GM21619 (cell line): Measurements from ENCODE around the gene RPUSD1.
A peak's percentile ranks its signal among the peaks of the same experiment; 100 is the strongest.

ENCODE experiments used
- ATAC-seq: cut with Tn5 transposase; IDR thresholded peaks from one replicate; pipeline ENCODE4 v1.9.1; 2021; ENCODE audit not compliant: unreplicated experiment

Gene RPUSD1

GRCh38 chr16:799948-800833 lies 12.0 kb upstream of the RPUSD1 start, which contains the start of gene GNG13:
Gene GNG13, minus strand, starts transcription at chr16:800734. Its CDS starts 1,657 bp downstream, at chr16:799077.
- ATAC-seq, result no peak

DNA sequence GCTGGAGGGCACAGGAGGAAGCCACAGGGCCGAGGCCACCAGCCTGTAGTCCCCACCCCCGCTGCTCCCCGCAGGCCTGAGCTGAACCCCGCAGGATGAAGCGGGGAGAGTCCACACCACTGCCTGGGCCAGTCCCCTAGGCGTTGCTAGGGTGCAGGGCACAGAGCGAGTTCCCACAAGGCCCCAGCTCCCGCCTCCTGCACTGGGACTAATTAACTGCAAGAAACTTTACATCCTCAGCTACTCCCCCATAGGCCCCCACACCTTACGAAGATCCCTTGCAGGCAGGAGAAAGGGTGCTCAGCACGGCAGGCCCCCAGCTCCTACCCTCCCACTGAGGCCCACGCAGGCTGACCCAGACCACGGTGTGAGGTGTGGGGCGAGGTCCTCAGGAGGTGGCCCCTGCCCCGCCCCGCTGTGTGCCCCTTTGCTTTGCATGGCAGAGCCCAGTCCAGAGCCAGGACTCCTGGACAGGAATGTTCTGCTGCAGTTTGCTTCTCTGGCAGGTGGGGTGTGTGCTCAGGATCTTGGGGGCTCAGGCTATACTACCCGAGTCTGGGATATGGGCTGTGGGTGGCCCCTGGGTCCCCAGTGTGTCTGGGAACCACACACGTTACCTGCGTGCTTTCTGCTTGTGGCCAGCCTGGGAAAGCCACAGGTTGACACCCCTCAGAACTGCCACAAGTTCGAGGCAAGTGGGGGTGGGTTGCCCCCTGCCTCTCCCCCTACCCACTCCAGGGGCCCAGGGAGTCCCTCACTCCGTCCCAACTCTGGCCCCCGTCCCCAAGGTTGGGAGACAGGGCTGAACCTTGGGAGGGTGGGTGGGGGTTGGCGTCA lies 11.1 kb upstream of the RPUSD1 start:
- no peak for ATAC-seq

DNA sequence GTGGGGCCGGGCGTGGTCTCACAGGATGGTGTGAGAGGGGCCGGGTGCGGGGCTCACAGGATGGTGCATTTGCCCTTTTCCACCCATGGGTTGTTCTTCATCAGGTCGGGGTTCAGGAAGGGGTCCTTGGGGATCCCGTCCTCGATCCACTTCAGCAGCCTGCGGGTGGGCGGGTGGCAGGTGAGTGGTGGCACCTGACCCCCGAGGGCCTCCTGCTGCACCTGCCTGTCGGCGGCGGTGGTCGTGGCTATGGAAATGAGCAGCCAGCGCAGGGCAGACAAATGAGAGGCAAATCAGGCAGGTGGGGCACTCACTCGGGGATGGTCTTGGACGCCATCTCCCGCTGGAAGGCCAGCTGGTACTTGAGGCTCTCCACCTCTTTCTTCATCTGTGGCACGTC lies 10.5 kb upstream of the RPUSD1 start:
- ATAC-seq, result no peak

GRCh38 chr16:797686-798085 lies 9.5 kb upstream of the RPUSD1 start:
- no peak for ATAC-seq

GRCh38 chr16:797120-797420 lies 8.9 kb upstream of the RPUSD1 start:
- no peak for ATAC-seq

DNA sequence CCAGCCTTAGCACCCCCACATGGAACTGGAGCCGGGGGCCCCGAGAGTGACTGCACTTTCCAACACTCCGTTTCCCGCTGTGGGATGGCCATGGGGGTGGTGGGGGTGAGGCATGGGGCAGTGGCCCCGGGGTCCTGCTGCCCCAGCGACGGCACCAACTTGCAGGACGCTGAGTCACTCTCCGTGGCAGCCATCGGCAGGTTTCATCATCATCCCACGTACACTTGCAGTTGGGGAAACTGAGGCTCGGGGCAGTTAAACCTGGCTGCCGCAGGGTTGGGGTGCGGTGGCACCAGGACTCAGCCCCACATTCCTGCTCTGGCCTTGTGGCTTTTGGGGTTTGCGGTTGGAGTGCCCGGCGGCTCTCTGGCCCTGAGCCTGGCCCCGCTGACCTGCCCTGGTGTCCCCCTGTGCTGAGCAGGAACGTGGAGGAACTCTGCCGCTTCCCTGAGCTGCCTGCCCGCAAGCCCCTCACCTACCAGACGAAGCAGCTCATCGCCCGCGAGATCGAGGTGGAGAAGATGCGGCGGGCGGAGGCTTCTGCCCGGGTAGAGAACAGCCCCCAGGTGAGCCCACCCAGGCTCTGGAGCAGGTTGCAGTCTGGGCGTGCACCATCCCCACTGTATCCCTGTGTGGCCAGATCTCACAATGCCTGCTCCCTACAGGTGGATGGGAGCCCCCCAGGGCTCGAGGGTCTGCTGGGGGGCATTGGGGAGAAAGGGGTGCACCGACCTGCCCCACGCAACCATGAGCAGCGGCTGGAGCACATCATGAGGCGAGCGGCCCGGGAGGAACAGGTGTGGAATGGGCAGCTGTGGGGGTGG lies 8.3 kb upstream of the RPUSD1 start:
- no peak for ATAC-seq

- no peak for ATAC-seq
Measured at GRCh38 chr16:795580-796229, 7.5 kb upstream of the RPUSD1 start.

DNA sequence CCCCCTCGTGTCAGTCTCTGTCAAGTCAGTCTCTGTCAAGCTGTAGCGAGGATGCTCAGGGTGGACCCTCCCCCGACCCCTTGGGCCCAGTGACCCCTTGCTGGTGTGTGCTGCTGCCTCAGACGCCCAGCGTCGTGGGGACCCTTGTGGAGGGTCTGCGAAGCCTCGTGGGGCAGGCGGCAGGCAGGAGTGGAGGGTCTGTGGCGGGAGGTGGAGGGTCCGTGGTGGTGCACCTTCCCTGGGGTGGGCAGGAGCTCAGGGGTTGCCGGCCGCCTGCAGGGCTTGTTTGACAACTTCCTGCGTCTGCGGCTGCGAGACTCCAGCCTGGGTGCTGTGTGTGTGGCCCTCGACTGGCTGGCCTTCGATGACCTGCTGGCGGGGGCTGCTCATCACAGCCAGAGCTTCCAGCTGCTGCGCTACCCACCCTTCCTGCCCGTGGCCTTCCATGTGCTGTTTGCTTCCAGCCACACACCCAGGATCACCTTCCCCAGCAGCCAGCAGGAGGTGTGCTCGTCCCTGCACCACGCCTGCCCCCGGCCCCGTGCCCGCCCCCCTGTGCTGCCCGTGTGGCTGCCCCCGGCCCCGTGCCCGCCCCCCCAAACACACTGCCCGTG lies 6.8 kb upstream of the RPUSD1 start:
- no peak for ATAC-seq

DNA sequence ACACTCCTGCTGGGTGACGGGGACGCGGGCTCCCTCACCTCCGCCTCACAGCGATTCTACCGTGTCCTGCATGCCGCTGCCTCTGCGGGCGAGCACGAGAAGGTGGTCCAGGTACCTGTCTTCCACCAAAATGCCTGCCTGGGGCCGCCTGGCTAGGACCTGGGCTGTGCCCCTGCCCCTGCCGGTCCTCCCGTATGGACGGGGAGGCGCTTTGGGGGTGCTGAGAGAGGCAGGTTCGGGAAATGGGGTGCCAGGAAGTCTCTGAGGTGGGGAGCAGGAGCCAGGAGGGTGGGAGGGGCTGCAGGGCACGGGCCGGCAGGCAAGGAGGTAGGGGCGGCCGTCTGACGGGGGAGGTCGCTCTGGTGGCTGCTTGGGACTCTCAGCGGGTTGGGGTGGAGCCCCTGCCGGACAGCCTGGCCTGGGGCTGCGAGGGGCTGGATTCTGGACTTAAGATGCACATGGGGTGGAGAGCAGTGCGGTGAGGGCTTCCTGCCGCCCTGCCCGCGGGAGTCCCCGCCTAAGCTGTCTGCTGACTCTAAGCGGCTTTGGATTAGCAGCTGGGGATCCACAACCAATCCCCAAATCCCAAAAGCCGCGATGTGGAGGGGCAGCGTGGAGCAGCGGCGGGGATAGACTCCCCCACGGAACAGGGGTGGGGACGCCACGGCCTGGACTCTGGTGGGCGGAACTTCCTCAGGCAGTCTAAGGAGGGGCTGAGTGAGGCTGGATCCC lies 6.1 kb upstream of the RPUSD1 start:
- no peak for ATAC-seq

DNA sequence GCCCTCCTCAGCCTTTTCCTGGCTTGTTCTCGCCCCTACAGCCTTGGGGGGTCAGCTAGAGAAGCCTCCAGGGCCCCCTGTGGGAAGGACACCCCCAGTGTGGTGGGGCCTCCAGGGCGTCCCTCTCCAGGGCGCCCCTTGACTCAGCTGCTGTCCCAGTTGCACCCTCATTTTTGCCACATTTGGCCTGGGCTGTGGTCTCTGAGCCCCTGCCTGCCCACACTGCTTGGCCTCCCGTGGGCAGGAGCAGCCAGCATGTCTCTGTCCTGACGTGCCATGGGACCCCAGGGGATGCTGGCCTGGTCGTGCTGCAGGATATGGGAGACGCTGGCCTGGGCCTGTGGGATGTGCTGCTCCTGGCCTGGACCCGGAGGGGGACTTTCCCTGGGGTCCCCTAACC lies 5.2 kb upstream of the RPUSD1 start:
- ATAC-seq, result no peak

DNA sequence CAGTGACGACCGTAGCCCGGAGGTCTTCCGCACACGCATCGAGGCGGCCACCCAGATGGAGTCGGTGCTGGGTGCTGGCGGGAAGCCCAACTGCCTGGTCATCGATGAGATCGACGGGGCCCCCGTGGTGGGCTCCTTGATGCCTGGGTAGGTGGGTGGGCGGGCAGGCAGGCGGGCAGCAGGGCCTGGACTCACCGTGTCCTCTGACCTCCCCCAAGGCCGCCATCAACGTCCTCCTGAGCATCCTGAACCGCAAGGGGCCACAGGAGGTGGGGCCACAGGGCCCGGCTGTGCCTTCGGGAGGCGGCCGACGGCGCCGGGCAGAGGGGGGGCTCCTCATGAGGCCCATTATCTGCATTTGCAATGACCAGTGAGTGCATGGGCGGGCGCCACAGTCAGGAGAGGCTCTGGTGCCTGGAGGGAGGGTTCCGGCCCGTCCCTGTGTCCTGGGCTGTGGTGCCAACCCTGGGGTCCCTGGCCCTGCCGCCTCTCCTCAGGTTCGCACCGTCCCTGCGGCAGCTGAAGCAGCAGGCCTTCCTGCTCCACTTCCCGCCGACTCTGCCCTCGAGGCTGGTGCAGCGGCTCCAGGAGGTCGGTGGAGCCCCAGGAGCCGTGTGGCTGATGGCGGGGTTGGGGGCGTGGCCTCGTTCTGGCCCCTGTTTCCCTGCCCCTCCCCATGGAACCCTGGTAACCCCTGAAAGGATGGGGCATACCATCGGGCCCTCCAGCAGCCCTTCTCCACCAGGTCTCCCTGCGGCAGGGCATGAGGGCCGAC lies 4.2 kb upstream of the RPUSD1 start:
- no peak for ATAC-seq

GRCh38 chr16:791131-791530 lies 3.0 kb upstream of the RPUSD1 start:
- ATAC-seq, result no peak

- ATAC-seq, result no peak
Measured at GRCh38 chr16:790086-790485, 1.9 kb upstream of the RPUSD1 start.

DNA sequence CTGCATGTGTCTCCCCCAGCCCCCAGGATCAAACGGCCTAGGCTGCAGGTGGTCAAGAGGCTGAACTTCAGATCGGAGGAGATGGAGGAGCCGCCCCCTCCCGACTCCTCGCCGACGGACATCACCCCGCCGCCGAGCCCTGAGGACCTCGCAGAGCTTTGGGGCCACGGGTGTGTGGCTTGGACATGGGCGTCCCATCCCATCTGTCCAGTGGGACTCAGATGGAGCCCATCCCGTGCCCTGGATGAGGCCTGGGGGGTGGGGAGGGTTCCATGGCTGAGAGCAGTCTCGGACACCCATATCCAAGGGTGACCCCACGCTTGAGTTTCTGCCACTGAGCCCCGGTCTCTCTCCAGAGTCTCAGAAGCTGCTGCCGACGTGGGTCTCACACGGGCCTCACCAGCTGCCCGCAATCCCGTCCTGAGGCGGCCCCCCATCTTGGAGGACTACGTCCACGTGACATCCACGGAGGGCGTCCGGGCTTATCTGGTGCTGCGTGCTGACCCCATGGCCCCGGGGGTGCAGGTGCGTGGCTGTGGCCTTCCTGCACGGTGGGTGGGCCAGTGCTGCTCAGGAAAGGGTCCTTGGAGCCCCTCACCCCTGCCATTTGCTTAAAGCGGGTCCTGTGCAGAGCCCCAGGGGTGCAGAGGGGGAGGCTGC lies 1.1 kb upstream of the RPUSD1 start:
- no peak for ATAC-seq

DNA sequence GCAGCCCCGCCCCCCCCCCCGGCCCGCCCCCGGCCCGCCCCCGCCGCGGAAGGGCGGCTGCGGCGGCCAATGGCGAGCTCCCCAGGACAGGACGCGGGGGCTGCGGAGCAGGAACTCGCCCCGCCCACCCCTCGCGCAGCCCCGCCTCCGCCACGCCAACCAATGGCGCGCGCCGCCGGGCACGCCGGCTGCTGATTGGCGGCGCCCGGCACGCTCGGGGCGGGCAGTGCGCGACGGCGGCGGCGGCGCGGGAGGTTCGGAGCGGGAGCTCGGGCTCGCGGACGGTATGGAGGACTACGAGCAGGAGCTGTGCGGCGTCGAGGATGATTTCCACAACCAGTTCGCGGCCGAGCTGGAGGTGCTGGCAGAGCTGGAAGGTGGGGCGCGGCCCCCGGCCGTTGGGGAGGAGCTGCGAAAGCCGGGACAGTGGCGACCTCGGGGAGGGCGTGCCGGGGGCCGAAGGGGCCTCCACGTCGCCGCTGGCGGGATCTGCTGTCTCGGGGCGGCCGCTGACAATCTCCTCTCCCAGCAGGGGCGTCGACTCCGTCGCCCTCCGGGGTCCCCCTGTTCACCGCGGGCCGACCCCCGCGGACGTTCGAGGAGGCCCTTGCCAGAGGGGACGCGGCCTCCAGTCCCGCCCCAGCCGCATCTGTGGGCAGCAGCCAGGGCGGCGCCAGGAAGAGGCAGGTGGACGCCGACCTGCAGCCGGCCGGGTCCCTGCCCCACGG lies 382 bp upstream of the RPUSD1 start, which contains the start of gene CHTF18:
Gene CHTF18, plus strand, starts transcription at position 222 of the 728 bp plus-strand sequence. Its CDS starts 65 bp downstream, at position 287.
- ATAC-seq, result peak; percentile 59

DNA sequence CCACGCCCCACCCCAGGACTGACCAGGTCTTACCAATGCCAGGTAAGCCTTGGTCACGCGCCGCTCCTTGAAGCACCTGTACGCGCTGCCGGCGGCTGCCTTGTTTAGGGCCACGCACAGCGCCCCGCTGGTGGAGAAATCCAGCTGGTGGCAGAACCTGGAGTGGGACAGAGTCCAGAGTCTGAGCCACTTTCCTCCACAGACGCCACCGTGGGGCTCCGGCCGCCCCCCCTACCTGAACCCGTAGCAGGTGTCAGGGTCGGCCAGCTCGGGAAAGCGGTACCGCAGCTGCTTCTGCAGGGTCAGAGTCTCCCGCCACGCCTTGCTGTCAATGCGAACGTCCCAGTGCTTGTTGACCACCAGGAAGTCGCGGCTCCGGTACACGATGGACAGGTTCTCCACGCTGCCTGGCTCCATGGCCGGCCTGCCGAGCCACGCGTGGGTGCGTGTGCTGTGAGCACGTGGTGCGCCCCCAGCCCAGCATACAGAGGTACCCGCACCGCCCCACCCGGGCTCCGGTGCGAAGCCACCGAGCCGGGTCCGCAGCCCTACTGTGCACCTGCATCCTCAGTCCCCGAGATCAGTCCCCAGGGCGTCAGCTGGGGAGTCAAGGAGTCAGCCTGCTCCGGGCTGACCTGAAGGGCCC lies 737 bp downstream of the RPUSD1 start:
- ATAC-seq, result peak; percentile 1
